Nephron (organoid): ENCODE results near the gene JARID2.
"Not testable (repeated sequence)": the region's sequence is repeated elsewhere in the genome, so short reads cannot be mapped to it uniquely, and the experiment has no call there.

Experiments used
- H3K27ac Mint-ChIP-seq, 3 experiments: 2 replicates each; pipeline ENCODE4 v1.8.0; 2020; ENCODE audit warnings: mixed read lengths in 3 of 3, mild to moderate bottlenecking in 2 of 3, moderate library complexity in 1 of 3
- H3K27me3 Mint-ChIP-seq: 2 replicates; pipeline ENCODE4 v1.8.0; 2021; ENCODE audit warnings: low read depth, mild to moderate bottlenecking, moderate library complexity, mixed read lengths
- H3K36me3 Mint-ChIP-seq: 2 replicates; pipeline ENCODE4 v1.8.0; 2020; ENCODE audit warnings: low read depth, mixed read lengths
- H3K4me1 Mint-ChIP-seq: 2 replicates; pipeline ENCODE4 v1.8.0; 2020; ENCODE audit warnings: mixed read lengths
- H3K4me3 Mint-ChIP-seq, 3 experiments: 2 replicates each; pipeline ENCODE4 v1.8.0; 2020; ENCODE audit warnings: mild to moderate bottlenecking in 3 of 3, mixed read lengths in 3 of 3, moderate library complexity in 2 of 3
- H3K9me3 Mint-ChIP-seq: 2 replicates; pipeline ENCODE4 v1.8.0; 2020; ENCODE audit warnings: mixed read lengths
- CTCF ChIP-seq, 3 experiments: fragments of 200-600 bp; sonication (generic); IDR thresholded peaks; one replicate each; pipeline ENCODE4 v1.5.0; 2021; ENCODE audit warnings: antibody characterized with exemption in 3 of 3; ENCODE audit not compliant: unreplicated experiment in 3 of 3

JARID2 gene

GRCh38 chr6:15317934-15318902 lies 72.3 kb downstream of the JARID2 start:
- no peak for TF ChIP-seq CTCF (IDR thresholded peaks at IDR 0.05; ENCODE audit: unreplicated experiment in 3 of 3)
- Mint-ChIP-seq H3K36me3 (no peaks in the 10 kb centered on the region), H3K4me3 (no peak overlapping the region), H3K4me1 (peaks cover 62% of the 10 kb centered on the region), H3K27ac (peak overlapping the region; percentile 41 to 79 (median 56)), H3K9me3 (no peaks in the 10 kb centered on the region), H3K27me3 (no peaks in the 10 kb centered on the region)

GRCh38 chr6:15319677-15320076 lies 73.8 kb downstream of the JARID2 start:
- H3K9me3 Mint-ChIP-seq = no peaks in the 10 kb centered on the region
- no peaks in the 10 kb centered on the region for H3K36me3 Mint-ChIP-seq
- no peak overlapping the region for H3K4me3 Mint-ChIP-seq
- H3K27me3 Mint-ChIP-seq = no peaks in the 10 kb centered on the region
- H3K27ac Mint-ChIP-seq = peak overlapping the region in 1 of 3 experiments; percentile 14
- no peak for TF ChIP-seq CTCF (IDR thresholded peaks at IDR 0.05; ENCODE audit: unreplicated experiment in 3 of 3)
- H3K4me1 Mint-ChIP-seq = peaks cover 53% of the 10 kb centered on the region

GRCh38 chr6:15320693-15321092 lies 74.8 kb downstream of the JARID2 start:
- TF ChIP-seq CTCF (IDR thresholded peaks at IDR 0.05; ENCODE audit: unreplicated experiment in 3 of 3) = no peak
- Mint-ChIP-seq H3K27me3 (no peaks in the 10 kb centered on the region), H3K27ac (no peak overlapping the region), H3K4me3 (no peak overlapping the region), H3K4me1 (peaks cover 56% of the 10 kb centered on the region), H3K9me3 (no peaks in the 10 kb centered on the region), H3K36me3 (peaks cover 5% of the 10 kb centered on the region)

GRCh38 chr6:15322184-15322583 lies 76.3 kb downstream of the JARID2 start:
- Mint-ChIP-seq H3K4me1 (peaks cover 57% of the 10 kb centered on the region), H3K27me3 (no peaks in the 10 kb centered on the region), H3K4me3 (no peak overlapping the region), H3K27ac (peak overlapping the region in 1 of 3 experiments; percentile 0), H3K36me3 (peaks cover 5% of the 10 kb centered on the region), H3K9me3 (no peaks in the 10 kb centered on the region)
- no peak for TF ChIP-seq CTCF (IDR thresholded peaks at IDR 0.05; ENCODE audit: unreplicated experiment in 3 of 3)

GRCh38 chr6:15322781-15323536 lies 77.1 kb downstream of the JARID2 start:
- Mint-ChIP-seq H3K4me3 (no peak overlapping the region), H3K4me1 (peaks cover 61% of the 10 kb centered on the region), H3K27me3 (no peaks in the 10 kb centered on the region), H3K9me3 (no peaks in the 10 kb centered on the region), H3K36me3 (peaks cover 5% of the 10 kb centered on the region), H3K27ac (peak overlapping the region in 2 of 3 experiments; percentile 0 to 18)
- TF ChIP-seq CTCF (IDR thresholded peaks at IDR 0.05; ENCODE audit: unreplicated experiment in 3 of 3) = no peak

- H3K4me3 Mint-ChIP-seq = not testable (repeated sequence)
Observed at GRCh38 chr6:15323611-15324010, 77.7 kb downstream of the JARID2 start.

More at GRCh38 chr6:15323611-15324010, 77.7 kb downstream of the JARID2 start:
- H3K27ac Mint-ChIP-seq = peak overlapping the region in 2 of 3 experiments; percentile 0 to 18
- H3K9me3 Mint-ChIP-seq, H3K27me3 Mint-ChIP-seq, H3K36me3 Mint-ChIP-seq: not testable (repeated sequence)
- H3K4me1 Mint-ChIP-seq = peaks cover 60% of the 10 kb centered on the region
